HuH-7 (cell line): ENCODE measurements around the gene RAMAC.
"Not testable (repeated sequence)": the region's sequence is repeated elsewhere in the genome, so short reads cannot be mapped to it uniquely, and the experiment has no call there.

Source experiments
- DNase-seq: peaks from one replicate; pipeline ENCODE4 v3.0.0; 2011; ENCODE audit warnings: low spot score

Gene RAMAC

DNA sequence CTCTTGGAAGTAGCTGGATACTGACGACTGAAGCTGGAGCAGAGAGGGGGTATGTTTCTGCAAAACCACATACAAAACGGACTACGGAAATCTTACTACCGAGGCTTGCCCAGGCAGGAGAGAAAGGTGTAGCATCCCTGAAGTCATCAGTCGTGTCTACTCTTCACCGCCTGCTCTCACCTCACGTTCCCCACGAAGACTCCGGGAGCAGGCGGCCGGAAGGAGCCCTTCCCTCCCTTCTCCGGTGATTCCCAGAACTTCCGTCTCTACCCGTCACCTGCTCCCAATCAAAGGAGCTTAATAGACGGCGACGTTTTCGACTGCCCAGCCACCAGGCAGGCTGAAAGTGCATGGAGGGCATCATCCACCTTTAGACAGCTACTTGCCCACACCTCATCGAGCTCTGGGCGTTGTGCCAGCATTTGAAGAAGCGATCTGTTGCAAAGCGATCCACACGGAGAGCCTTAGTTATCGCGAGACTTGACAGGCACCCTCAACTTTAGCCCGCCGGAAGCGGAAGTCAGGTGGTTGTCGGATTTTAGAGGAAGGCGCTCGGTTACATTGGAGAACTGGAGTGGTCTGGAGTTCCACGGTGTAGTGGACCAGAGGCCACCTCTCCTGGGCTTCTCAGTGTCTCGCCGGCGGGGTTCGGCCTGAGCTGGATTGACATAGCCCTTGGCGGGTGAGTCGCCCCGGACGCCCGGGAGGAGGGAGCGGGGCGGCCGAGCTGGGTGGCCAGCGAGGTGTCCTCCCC, at the start of gene RAMAC:
Gene RAMAC, plus strand, starts transcription at position 523 of the 754 bp plus-strand sequence. CDS start 2,809 bp downstream, outside the sequence.
- peak; percentile 88 for DNase-seq

- no peak for DNase-seq
Observed at GRCh38 chr15:82936966-82937711, 48.9 kb upstream of the RAMAC start.

DNA sequence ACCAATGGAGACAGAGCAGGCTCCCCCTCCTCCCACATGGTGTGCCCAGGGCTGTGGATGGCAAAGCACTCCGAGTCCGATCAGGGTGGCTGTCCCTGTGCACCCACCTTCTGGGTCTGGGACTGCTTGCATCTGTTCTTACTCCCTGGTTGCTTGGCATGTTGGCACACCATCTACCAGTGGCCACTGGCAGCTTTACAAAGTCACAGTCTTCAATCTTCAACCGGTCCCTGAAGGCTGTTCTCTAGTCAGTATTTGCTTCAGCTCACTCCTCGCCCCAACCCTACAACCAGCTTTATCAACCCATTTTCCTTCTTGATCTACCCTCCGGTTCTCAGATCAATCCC, 48.3 kb upstream of the RAMAC start:
- no peak for DNase-seq

DNA sequence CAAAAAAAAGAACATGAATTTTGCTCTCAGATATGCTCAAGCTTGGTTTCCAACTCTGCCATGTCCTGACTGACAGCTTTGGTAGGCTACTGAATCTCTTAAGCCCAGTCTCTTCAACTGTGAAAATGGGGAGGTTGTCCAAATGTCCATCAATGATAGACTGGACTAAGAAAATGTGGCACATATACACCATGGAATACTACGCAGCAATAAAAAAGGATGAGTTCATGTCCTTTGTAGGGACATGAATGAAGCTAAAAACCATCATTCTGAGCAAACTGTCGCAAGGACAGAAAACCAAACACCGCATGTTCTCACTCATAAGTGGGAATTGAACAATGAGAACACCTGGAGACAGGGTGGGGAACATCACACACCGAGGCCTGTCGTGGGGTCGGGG, 46.3 kb upstream of the RAMAC start:
- not testable (repeated sequence) for DNase-seq

DNA sequence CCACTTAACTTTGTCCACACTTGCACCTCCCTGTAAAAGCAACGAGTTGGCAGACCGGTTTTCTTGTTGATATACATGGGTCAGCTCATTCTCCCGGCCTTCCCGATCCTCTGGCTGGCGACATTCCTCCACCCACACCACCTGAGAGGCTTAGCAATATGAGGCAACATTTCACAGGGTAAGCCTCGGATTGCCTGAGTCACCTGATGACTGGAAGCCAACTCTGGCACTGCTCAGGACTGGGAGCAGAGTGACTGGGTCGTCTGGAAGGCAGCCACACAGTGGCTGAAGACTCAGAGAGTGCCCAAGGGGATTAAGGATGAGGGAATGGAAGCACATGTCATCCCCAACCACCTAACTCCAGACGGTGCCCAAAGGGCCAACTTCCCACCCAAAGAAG, 43.3 kb upstream of the RAMAC start:
- DNase-seq = no peak

DNA sequence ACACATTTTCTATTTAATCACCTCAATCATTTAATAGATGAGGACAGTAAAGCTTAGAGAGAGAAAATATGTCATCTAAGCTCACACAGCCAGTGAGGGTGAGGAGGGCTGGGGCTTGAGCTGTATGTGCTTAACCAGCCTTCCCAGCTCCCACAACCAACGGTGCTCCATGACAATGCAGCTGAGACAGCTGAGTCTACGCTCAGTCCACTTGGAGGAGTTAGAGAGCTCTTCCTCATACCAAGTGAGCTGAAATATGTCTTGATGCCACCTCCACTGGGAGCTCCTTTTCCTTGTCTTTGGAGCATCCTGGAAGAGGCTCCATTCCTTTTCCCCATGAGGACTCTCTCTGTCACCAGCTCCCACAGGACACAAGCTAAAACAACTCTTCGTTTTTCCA, 42.8 kb upstream of the RAMAC start:
- no peak for DNase-seq

- no peak for DNase-seq
Observed at GRCh38 chr15:82944056-82944455, 42.0 kb upstream of the RAMAC start.

- no peak for DNase-seq
Observed at GRCh38 chr15:82944821-82945220, 41.2 kb upstream of the RAMAC start.

DNA sequence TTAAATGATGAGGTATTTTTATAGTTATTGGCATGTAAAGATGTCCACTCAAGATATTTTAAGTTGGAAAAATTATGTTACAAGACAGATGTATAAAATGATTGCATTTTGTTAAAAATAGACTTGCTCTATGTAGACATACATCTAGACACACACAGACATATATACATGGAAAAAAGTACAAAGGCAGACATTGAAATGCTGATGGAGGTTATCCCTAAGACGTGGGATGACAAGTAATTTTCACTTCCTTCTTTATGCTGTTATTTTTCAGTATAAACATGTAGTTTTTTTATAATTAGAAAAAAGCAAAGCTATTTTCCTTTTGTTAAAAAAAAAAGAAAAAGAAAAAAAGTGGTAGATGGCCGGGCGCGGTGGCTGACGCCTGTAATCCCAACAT, 40.7 kb upstream of the RAMAC start:
- DNase-seq = no peak

- no peak for DNase-seq
Observed at GRCh38 chr15:82946155-82946701, 39.8 kb upstream of the RAMAC start.

- no peak for DNase-seq
Observed at GRCh38 chr15:82950295-82950694, 35.7 kb upstream of the RAMAC start.

- no peak for DNase-seq
Observed at GRCh38 chr15:82950746-82951370, 35.2 kb upstream of the RAMAC start.

GRCh38 chr15:82951472-82952157, 34.4 kb upstream of the RAMAC start:
- DNase-seq = no peak

DNA sequence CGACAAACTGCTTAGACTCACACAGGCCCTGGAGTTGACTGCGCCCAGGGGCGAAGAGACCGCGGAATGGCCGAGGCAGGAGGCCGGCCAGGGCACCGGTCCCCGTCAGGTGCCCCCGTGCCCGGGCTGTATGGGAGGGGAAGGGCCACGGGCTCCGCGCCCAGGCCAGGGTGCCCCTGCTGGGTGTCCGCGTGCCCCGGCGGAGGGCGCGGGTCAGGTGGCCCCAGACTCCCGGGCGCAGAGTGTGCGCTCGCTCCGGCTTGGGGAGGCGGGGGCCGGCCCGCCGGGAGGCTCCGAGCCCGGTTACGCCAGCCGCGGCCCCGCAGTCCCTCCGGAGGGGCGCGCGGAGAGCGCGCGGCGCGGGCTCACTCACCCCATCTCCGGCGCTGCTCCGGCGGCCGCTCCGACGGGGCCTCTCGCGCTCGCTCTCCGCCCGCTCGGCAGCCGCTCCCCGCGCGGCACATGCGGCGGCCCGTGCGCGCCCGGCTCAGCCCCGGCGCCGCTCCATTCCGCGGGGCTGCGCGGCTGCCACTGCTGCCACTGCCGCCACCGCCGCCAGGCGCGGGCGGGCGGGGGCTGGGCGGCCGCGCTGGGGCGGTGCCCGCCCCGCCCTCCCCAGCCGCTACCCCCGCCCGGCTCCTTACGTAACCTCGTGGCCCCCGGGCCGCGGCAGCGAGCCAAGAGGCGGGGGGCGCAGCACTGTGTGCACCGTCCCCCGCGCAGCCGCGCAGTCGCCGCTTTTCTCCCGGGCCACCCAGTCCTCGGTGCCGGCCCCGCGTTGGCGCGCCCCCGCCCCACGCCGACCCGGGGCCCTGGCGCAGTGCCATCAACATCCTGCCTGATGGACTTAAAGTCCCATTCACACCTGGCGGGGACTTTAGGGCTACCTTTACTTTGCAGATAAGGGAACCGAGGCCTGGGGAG, 33.6 kb upstream of the RAMAC start, which contains the start of gene HOMER2:
Gene HOMER2, minus strand, starts transcription at position 563 of the 924 bp plus-strand sequence. Its CDS starts 185 bp downstream, at position 378.
- DNase-seq = peak; percentile 32

GRCh38 chr15:82958638-82959037, 27.4 kb upstream of the RAMAC start:
- no peak for DNase-seq

GRCh38 chr15:82959423-82959822, 26.6 kb upstream of the RAMAC start:
- DNase-seq = no peak

DNA sequence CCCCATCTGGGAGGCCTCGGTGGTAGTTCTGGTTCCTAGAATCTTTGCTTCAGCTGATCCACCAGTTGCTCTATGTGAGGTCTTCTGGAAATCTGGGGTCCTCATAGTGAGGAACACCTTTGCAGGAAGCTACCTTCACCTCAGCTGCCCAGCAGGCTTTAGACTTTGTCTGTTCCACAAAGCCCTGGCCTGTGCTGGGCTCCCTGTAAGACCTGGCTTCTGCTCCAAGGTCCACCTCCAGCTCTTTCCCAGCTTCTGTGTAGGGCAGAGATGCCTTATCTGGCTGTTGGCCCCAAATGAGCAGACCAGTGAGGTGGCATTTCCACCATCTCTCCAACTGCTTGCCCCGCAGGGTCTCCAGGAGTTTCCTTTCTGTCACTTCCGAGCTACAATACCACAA, 25.2 kb upstream of the RAMAC start:
- no peak for DNase-seq

DNA sequence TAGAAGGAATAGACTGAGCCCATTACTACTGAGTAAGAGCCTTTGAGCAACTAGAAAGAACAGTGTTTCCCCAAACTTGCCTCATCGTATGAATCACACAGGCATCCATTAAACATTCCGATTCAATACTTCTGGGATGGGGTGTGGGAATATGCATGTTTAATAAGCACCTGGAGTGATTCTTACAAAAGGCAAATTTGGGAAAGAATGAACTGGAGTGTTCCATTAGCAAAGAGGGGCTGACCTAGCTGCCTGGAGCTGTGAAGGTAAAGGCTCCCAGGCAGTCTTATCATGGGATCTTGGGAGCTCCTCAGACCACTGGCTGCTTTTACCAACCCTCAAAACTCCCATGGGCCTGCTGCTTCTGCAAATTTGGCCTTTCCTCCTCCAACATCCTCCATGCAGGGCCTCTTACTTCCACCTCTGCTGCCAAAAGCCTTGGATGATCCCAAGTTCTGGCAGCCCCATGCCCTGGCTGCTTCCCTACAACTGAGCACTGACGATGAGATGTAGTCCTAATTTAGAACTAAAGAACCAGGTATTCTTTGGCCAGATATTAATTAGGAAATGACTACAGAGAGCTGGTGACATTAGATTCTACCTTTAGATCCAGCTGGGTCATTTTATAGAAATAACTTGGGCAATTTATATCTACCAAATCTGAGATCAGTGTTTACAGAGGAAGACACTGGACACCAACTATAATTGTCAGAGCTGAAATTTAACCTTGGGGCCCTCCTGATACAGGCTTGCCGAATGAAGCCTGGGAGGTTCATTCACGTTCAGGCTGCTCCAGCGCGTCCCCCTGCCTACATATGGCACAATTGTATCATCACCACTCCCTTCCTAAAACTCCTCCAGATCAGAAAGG, 22.3 kb upstream of the RAMAC start:
- DNase-seq = no peak

DNA sequence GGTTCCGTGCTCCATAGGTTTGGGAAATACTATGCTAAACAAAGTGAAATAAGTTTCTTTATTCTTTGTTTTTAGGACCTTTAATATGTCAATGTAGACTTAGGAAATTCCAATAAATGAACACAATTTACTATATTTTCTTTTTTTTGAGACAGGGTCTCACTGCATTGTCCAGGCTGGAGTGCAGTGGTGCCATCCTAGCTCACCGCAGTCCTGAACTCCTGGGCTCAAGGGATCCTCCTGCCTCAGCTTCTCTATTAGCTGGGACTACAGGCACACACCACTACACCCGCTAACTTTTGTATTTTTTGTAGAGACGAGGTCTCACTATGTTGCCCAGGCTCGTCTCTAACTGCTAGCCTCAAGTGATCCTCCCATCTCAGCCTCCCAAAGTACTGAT, 21.1 kb upstream of the RAMAC start:
- no peak for DNase-seq

DNA sequence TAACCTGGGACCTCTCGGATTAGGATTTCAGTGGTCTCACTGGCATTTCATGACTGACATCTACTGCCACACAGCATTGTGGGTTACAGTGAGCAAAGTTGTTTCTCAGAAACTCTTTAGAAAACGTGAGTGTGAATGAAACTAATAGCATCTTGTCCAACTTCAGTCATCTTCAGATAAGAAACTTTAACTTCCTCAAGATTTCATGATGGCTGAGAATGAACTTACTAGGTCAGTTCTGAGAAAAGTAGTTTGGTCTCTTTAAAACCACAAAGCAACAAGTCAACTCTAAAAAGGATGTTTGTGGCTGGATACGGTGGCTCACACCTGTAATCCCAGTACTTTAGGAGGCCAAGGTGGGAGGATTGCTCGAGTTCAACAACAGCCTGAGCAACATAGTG, 19.3 kb upstream of the RAMAC start:
- DNase-seq = no peak
